Fibroblast of lung (primary cell): ENCODE results near the gene ALDH1L2.

Source experiments
- CTCF ChIP-seq, 2 donors: IDR thresholded peaks in 1 of 2; conservative IDR thresholded peaks in 1 of 2; 1 replicate in 1 of 2; 2 replicates in 1 of 2; pipeline ENCODE4 v1.5.1; 2011 to 2012; ENCODE audit warnings: low read length in 2 of 2, control low read depth in 1 of 2, inconsistent platforms in 1 of 2, low read depth in 1 of 2, mild to moderate bottlenecking in 1 of 2
- EZH2 ChIP-seq: IDR thresholded peaks from 2 replicates; pipeline ENCODE4 v1.5.1; 2012; ENCODE audit warnings: low read length, control low read depth, mild to moderate bottlenecking; ENCODE audit errors: missing control alignments

DNA sequence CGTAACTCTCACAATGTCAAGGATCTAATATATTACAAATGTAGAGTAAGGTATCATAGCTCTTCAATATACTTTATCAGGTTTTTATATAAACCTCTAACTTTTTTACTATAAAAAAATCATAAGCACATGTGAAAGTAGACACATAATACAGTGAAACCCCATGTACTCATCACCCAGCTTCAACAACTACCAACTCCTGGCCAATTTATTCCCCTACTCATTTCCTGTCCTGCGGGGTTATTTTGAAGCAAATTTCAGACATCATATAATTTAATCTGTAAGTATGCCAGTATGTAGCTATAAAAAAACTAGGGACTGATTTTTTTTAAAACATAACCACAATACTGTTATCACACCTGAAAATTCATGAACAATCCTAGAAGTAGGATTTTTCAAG, 50.4 kb downstream of the ALDH1L2 start:
- TF ChIP-seq CTCF (conservative IDR thresholded peaks at IDR 0.05 in 1 of 2, IDR thresholded peaks at IDR 0.05 in 1 of 2; ENCODE audit: low read depth in 1 of 2, low read length in 2 of 2) = no peak
- TF ChIP-seq EZH2 = no peak
